ENCODE data around the gene STPG4. TPM values are rescaled to one million over a fixed set of nuclear protein-coding genes. Genes with fewer than 3 reads are reported as not detected.
"Not testable (repeated sequence)": the region's sequence is repeated elsewhere in the genome, so short reads cannot be mapped to it uniquely, and the experiment has no call there.

Gene STPG4
- total RNA-seq, 2 experiments from 2014 or later = 0.19 to 0.74 TPM

GRCh38 chr2:47133046-47133445 is 22.1 kb downstream of the STPG4 start:
- Mint-ChIP-seq H3K9me3 (peaks cover 11% of the 10 kb centered on the region), H3K27me3 (peaks cover 11% of the 10 kb centered on the region), H3K4me3 (no peak overlapping the region), H3K36me3 (peaks cover 4% of the 10 kb centered on the region), H3K27ac (no peak overlapping the region), H3K4me1 (no peaks in the 10 kb centered on the region)
- no peak for DNase-seq
- ATAC-seq (ENCODE audit: low read depth) = no peak
- POLR2A ChIA-PET = no interaction called here

- peaks cover 20% of the 10 kb centered on the region for H3K27me3 Mint-ChIP-seq
- POLR2A ChIA-PET = no interaction called here
- H3K4me3 Mint-ChIP-seq = no peak overlapping the region
- H3K9me3 Mint-ChIP-seq = peaks cover 3% of the 10 kb centered on the region
- H3K4me1 Mint-ChIP-seq = no peaks in the 10 kb centered on the region
- DNase-seq = no peak
- ATAC-seq (ENCODE audit: low read depth) = no peak
- H3K36me3 Mint-ChIP-seq = no peaks in the 10 kb centered on the region
- no peak overlapping the region for H3K27ac Mint-ChIP-seq
Measured at GRCh38 chr2:47129191-47129706, 25.9 kb downstream of the STPG4 start.

GRCh38 chr2:47128705-47129104 is 26.4 kb downstream of the STPG4 start:
- H3K4me3 Mint-ChIP-seq = no peak overlapping the region
- H3K4me1 Mint-ChIP-seq = no peaks in the 10 kb centered on the region
- H3K27ac Mint-ChIP-seq = no peak overlapping the region
- H3K27me3 Mint-ChIP-seq = peaks cover 20% of the 10 kb centered on the region
- no peaks in the 10 kb centered on the region for H3K36me3 Mint-ChIP-seq
- no peak for ATAC-seq (ENCODE audit: low read depth)
- no peak for DNase-seq
- H3K9me3 Mint-ChIP-seq = peaks cover 1% of the 10 kb centered on the region
- POLR2A ChIA-PET = no interaction called here

- peaks cover 1% of the 10 kb centered on the region for H3K9me3 Mint-ChIP-seq
Measured at GRCh38 chr2:47127862-47128543, 27.1 kb downstream of the STPG4 start.

GRCh38 chr2:47126783-47127182 is 28.3 kb downstream of the STPG4 start:
- DNase-seq (no peak), ATAC-seq (ENCODE audit: low read depth) (no peak)
- POLR2A ChIA-PET = no interaction called here
- H3K27me3 Mint-ChIP-seq = peaks cover 18% of the 10 kb centered on the region
- H3K4me1 Mint-ChIP-seq = no peaks in the 10 kb centered on the region
- H3K9me3 Mint-ChIP-seq = peaks cover 1% of the 10 kb centered on the region
- H3K36me3 Mint-ChIP-seq = no peaks in the 10 kb centered on the region
- no peak overlapping the region for H3K4me3 Mint-ChIP-seq
- H3K27ac Mint-ChIP-seq = no peak overlapping the region

More at GRCh38 chr2:47127862-47128543, 27.1 kb downstream of the STPG4 start:
- Mint-ChIP-seq H3K27me3 (peaks cover 20% of the 10 kb centered on the region), H3K4me3 (no peak overlapping the region), H3K27ac (no peak overlapping the region), H3K4me1 (no peaks in the 10 kb centered on the region), H3K36me3 (no peaks in the 10 kb centered on the region)
- no peak for ATAC-seq (ENCODE audit: low read depth)
- POLR2A ChIA-PET = no interaction called here
- no peak for DNase-seq

GRCh38 chr2:47124740-47125139 is 30.4 kb downstream of the STPG4 start:
- H3K36me3 Mint-ChIP-seq; H3K4me3 Mint-ChIP-seq; ATAC-seq (ENCODE audit: low read depth); DNase-seq; POLR2A ChIA-PET; H3K27ac Mint-ChIP-seq; H3K9me3 Mint-ChIP-seq; H3K4me1 Mint-ChIP-seq: not testable (repeated sequence)
- H3K27me3 Mint-ChIP-seq = peaks cover 20% of the 10 kb centered on the region

GRCh38 chr2:47120424-47120823 is 34.7 kb downstream of the STPG4 start:
- H3K27ac Mint-ChIP-seq; ATAC-seq (ENCODE audit: low read depth); H3K36me3 Mint-ChIP-seq; POLR2A ChIA-PET; DNase-seq; H3K9me3 Mint-ChIP-seq; H3K4me3 Mint-ChIP-seq; H3K4me1 Mint-ChIP-seq: not testable (repeated sequence)
- H3K27me3 Mint-ChIP-seq = peaks cover 18% of the 10 kb centered on the region

- Mint-ChIP-seq H3K27ac (no peak overlapping the region), H3K4me3 (no peak overlapping the region), H3K27me3 (peaks cover 13% of the 10 kb centered on the region), H3K4me1 (peaks cover 6% of the 10 kb centered on the region), H3K9me3 (no peaks in the 10 kb centered on the region), H3K36me3 (no peaks in the 10 kb centered on the region)
- DNase-seq = no peak
- no peak for ATAC-seq (ENCODE audit: low read depth)
- POLR2A ChIA-PET = no interaction called here
Measured at GRCh38 chr2:47119001-47119400, 36.1 kb downstream of the STPG4 start.

- H3K27me3 Mint-ChIP-seq = peaks cover 13% of the 10 kb centered on the region
- ATAC-seq (ENCODE audit: low read depth) (no peak), DNase-seq (no peak)
- no peak overlapping the region for H3K4me3 Mint-ChIP-seq
- H3K36me3 Mint-ChIP-seq = no peaks in the 10 kb centered on the region
- POLR2A ChIA-PET = no interaction called here
- no peak overlapping the region for H3K27ac Mint-ChIP-seq
- H3K4me1 Mint-ChIP-seq = peaks cover 6% of the 10 kb centered on the region
- H3K9me3 Mint-ChIP-seq = no peaks in the 10 kb centered on the region
Measured at GRCh38 chr2:47118581-47118980, 36.5 kb downstream of the STPG4 start.

- POLR2A ChIA-PET = no interaction called here
- H3K4me3 Mint-ChIP-seq = no peak overlapping the region
- H3K36me3 Mint-ChIP-seq = no peaks in the 10 kb centered on the region
- H3K27me3 Mint-ChIP-seq = peaks cover 9% of the 10 kb centered on the region
- no peak overlapping the region for H3K27ac Mint-ChIP-seq
- no peak for ATAC-seq (ENCODE audit: low read depth)
- DNase-seq = no peak
- H3K4me1 Mint-ChIP-seq = no peaks in the 10 kb centered on the region
- no peaks in the 10 kb centered on the region for H3K9me3 Mint-ChIP-seq
Measured at GRCh38 chr2:47112665-47113435, 42.3 kb downstream of the STPG4 start.

GRCh38 chr2:47109680-47110079 is 45.4 kb downstream of the STPG4 start:
- Mint-ChIP-seq H3K27ac (no peak overlapping the region), H3K36me3 (no peaks in the 10 kb centered on the region), H3K27me3 (peaks cover 9% of the 10 kb centered on the region), H3K9me3 (no peaks in the 10 kb centered on the region), H3K4me3 (no peak overlapping the region), H3K4me1 (no peaks in the 10 kb centered on the region)
- DNase-seq (no peak), ATAC-seq (ENCODE audit: low read depth) (no peak)
- POLR2A ChIA-PET = no interaction called here

- Mint-ChIP-seq H3K27ac (no peak overlapping the region), H3K27me3 (peaks cover 9% of the 10 kb centered on the region), H3K4me3 (no peak overlapping the region), H3K36me3 (no peaks in the 10 kb centered on the region), H3K4me1 (no peaks in the 10 kb centered on the region), H3K9me3 (no peaks in the 10 kb centered on the region)
- ATAC-seq (ENCODE audit: low read depth) = no peak
- no peak for DNase-seq
- POLR2A ChIA-PET = no interaction called here
Measured at GRCh38 chr2:47109007-47109375, 46.1 kb downstream of the STPG4 start.

GRCh38 chr2:47108267-47109006 is 46.7 kb downstream of the STPG4 start:
- H3K4me1 Mint-ChIP-seq; ATAC-seq (ENCODE audit: low read depth); DNase-seq; H3K36me3 Mint-ChIP-seq; H3K27ac Mint-ChIP-seq; H3K4me3 Mint-ChIP-seq; H3K9me3 Mint-ChIP-seq; H3K27me3 Mint-ChIP-seq: not testable (repeated sequence)
- POLR2A ChIA-PET = interaction anchor here (0.6 kb wide), 1 partner anchor 76 kb away, joined by 3 read pairs; no protein-coding TSS in a partner anchor
